Measurements from ENCODE around the gene TMEM42.

DNA sequence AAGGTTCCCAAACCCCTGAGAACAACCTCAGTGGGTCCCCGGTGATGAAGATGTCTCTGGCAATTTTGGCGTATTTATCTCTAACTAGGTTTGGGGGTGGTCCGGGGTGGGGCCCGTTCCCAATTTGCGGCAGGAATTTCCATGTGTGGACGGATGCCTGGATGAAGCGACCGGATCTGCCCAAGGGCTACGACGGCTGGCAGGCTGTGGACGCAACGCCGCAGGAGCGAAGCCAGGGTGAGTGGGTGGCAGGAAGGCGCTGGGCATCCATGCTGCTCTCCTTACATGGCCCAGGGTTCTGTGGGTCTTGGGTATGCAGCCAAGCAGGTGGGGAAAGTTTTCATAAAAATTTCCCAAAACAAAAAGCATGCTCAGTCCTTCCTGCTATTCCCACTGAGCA, 42.0 kb downstream of the TMEM42 start:
- TF ChIP-seq, protein P1, sequence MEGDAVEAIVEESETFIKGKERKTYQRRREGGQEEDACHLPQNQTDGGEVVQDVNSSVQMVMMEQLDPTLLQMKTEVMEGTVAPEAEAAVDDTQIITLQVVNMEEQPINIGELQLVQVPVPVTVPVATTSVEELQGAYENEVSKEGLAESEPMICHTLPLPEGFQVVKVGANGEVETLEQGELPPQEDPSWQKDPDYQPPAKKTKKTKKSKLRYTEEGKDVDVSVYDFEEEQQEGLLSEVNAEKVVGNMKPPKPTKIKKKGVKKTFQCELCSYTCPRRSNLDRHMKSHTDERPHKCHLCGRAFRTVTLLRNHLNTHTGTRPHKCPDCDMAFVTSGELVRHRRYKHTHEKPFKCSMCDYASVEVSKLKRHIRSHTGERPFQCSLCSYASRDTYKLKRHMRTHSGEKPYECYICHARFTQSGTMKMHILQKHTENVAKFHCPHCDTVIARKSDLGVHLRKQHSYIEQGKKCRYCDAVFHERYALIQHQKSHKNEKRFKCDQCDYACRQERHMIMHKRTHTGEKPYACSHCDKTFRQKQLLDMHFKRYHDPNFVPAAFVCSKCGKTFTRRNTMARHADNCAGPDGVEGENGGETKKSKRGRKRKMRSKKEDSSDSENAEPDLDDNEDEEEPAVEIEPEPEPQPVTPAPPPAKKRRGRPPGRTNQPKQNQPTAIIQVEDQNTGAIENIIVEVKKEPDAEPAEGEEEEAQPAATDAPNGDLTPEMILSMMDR (IDR thresholded peaks at IDR 0.05): no peak
- TF ChIP-seq POLR2A (IDR thresholded peaks at IDR 0.05): no peak

Measured in sigmoid colon (tissue), 3 donors.